T1000 (cell line): ENCODE measurements around the gene STAT1.
"Not testable (repeated sequence)": the region's sequence is repeated elsewhere in the genome, so short reads cannot be mapped to it uniquely, and the experiment has no call there.

Experiments
- DNase-seq: peaks from one replicate; lab custom pipeline; 2025; ENCODE audit warnings: mixed read lengths; lab: John Stamatoyannopoulos, UW

STAT1 gene

DNA sequence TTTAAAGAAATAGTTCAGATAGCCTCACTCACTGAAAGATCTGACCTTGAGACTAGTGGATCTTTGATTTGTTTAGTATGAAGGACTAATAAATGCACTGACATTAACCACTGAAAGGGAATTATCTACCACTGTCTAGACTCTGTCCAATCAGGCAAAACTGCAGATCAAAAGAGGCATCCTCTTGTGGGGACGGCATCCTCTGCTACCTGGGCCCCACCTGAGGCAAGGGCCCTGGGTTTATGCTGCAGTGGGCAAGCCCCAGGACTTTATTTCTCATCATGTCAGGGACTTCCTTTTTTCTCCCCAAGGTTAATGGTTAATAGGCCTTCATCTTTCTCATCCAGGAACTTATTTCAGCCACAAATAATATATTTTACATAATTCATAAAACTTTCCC lies 32.2 kb downstream of the STAT1 start:
- DNase-seq: no peak

DNA sequence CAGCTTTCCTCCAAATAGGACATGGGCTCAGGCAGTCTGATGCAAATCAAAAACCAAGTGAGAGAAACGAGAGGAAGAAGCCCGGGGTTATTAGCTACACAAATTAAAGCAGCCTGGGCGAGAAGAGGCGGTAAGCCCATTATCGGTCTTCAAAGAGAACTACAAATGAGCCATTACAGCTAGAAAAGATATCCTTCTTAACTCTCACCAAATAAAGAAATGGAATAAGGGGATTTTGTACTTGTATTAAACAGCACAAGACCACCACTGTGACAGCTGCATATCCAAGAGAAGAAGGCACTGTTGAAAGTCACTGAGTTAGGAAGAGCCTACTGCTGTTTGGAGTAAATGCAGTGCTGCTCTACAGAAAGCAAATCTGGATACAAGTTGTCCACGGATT lies 32.6 kb downstream of the STAT1 start:
- DNase-seq: no peak

DNA sequence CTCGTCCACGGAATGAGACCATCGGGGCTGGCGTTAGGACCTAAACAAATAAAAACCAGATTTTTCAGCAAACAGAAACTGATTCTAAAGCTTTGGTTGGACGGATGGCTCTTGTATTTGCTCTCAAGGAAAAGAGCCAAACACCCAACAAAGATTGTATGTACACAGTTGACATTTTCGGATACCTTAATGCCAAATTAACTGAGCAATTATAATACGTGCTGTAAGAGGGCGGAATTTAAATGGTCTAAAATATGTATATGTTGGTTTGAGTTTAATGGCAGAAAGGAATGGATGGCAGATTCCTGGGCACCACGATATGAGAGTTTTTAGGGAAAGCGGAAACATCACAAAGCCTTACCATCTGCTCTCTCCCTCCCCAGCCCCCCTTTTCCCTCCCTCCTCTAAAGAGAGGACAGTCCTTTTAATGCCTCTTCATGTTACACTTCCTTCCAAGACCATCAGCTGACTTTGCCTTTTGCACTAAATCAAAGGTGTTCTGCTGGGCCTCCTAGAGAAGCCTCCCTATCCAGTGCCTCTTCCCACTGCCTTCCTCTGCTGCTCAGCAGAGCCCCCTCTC lies 33.3 kb downstream of the STAT1 start:
- no peak for DNase-seq

DNA sequence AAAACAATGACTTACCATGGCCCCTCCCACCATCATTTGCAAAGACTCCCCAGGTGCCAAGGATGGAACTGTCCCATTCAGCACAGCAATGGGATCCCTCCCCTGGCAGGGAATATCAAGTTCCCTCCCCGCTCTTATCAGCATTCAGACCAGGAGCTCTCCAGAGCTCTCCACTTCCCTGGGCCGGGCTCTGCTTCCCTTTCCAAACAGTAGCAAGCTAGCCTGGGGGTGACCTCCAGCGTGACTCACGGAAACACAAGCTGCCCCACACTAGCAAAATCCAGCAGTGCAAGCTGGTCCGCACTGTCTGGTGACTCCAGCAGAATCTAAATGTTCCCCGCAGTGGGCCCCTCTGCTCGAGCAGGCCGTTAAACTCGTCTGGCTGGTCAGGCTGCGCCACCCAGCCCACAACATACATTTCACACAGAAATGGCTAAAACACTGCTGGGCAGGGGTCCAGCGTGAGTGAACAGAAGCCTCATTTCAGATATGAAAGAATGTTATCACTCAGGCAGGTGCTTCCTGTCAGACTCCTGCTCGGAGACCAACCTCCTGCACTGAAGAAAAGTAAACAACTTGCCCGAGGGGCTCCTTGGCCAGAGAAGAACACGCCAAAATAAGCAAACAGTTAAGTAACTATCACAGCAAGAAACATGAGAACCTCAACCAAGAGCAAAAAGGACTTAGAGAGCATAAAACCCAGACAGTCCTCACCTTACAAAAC lies 33.9 kb downstream of the STAT1 start:
- no peak for DNase-seq

DNA sequence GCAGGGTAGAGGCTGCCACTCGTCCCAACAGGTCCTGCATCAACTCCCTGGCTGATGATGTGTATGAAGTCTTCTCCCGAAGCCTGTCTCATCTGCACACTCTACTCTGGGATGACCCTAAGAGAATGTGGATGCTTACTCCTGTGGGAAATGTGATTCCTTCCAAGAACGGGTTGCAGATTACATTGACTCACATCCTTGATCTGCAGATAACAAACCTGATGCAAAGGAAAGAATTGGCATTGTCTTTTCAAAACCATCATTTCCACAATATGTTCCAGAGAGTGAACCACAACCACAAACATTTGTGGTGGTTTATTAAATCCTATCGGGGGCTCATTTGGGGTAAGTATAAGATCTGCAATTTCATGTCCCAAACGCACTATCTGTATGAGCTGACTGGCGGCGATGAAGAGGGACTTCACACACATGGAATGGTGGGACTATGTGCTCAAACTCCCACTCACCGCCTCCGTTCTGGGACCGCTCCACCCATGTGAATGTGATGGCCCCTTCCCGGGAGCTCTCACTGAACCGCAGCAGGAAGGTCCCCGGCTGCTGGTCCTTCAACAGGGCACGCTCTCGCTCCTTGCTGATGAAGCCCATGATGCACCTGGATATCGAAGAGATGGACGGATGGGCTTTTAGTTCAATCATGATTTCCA lies 35.5 kb downstream of the STAT1 start:
- DNase-seq: no peak

DNA sequence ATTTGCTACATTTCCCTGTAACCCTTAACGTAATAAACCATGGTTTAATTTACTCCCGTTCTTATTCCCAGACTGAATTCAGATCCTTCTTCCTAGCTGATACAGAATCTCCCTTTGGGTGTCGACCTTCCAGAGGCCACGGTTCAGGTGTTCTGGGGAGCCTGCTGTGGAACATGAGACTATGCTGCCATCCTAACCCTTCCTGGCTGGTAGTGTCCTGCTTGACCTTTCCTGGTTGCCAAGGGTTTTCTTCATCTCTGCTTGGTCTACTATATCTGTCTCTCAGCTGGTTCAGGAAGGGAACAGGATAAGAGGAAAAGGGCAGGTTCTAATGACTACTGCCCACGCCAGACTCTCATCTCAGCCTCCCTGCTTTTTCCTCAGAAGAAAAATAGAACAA lies 36.5 kb downstream of the STAT1 start:
- DNase-seq: no peak

DNA sequence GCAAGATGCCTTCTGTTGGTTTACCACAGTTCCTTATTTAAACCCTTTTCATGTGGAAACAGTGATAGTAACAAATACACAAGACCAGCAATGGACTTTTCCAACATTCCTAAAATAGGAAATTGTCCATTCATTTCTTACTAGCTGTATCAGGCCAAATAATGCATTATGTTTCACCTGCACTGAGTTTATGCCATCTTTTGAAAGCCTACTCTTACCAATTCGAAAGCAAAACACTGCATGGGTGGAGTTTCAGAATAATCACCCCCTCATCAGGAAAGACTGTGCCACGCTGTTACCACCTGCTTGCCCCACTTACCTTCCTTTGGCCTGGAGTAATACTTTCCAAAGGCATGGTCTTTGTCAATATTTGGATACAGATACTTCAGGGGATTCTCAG lies 37.5 kb downstream of the STAT1 start:
- DNase-seq: no peak

DNA sequence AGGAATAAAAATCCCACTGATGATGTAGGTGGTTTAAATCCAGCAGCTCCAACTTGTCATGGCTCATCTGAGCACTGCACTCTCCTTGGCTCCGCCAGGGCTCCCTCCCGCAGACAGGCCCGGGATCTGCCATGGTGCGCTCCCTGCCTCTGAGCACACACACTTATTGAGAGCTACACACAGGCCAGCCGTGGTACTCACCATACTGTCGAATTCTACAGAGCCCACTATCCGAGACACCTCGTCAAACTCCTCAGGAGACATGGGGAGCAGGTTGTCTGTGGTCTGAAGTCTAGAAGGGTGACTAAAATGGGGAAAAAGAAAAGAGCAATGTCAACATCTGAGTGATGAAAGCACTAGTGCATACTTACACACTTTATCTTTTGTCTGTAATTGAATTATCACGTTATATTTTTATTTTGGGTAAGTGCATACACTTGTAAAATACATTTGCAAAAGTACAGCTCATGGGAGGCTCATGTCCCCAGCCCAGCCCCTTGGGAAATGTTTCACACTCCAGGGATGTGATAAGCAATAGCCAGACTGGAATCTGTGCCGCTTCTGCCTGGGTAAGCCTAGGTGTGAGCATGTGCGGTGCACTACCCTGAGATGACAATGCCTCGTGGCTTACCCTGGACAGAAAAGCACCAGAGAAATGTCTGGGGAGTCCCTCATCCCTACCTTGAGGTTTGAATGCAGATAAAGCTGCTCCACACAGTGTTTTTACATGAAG lies 39.2 kb downstream of the STAT1 start:
- no peak for DNase-seq

DNA sequence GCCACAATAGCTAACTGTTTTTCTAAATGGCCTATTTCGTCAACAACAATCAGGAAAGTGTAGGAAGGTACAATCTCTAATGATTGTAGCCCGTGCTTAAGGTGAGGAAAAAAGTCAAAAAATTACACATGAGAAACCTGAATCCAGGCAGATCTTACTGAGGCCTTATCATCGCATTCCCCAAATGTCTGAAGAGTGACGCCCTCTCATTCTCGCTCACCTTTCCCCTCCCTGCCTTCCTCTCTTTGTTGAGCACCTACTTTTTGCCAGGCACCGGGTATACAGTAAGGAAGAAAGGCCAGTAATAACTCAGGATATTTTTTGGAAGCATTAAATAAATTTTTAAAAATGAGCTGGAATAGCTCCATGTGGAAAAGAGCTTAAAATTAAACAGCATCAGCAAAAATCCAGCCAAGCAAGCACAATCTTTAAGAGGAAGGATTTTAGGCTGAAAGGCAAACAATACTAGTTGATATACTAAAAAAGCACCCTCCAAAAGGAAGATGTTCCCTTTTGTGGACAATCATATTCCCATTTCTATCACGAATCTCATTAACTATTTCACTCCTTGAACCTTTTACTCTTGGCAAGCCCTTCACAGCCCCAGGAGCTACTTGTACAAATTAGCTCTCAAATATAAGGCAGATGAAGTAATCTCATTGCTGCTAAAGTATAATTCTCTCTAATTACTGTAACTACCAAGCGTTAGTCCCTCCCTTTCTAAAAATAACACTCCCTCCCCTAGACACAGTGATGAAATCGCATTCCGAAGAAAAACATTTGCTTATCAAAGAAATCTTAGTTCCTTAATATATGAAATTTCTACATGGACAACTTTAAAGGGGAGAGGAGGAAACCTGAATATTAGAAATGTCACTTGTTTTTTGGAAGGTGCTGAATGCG lies 40.0 kb downstream of the STAT1 start:
- no peak for DNase-seq

DNA sequence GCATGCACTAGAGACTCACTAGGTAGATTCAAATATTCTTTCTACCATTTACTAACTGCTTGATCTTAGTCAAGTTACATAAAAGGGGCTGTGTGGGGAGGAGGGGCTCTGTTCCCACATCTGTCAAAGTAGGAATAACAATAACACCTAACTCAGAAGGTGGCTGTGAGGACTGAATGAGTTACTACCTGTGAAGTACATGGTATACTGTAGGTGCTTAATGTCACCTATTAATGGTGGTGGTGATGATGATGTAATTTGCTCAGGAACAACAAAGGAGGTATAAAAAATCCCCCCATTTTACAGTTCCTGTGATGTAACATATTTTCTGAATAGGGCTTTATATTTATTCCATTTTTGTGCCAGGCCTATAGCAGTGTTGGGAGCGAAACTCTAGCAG lies 40.7 kb downstream of the STAT1 start:
- DNase-seq: no peak

DNA sequence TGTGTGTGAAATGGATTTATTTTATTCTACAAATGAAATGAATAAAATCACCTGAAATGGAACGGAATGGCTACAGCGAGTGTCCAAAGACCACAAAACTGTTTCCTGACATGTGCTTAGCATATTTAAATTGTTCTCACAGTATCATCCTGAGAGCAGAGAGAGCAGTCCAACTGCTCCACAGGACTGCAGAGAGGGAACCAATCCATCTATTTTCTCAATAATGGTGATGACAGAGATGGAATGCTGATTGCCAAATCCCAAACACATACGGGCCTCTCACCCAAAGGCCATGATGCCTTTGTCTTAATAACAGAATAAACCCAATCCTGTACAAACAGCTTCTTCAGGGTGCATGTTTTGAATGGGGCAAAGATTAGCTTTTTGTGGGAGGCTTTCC lies 41.1 kb downstream of the STAT1 start:
- DNase-seq: no peak

DNA sequence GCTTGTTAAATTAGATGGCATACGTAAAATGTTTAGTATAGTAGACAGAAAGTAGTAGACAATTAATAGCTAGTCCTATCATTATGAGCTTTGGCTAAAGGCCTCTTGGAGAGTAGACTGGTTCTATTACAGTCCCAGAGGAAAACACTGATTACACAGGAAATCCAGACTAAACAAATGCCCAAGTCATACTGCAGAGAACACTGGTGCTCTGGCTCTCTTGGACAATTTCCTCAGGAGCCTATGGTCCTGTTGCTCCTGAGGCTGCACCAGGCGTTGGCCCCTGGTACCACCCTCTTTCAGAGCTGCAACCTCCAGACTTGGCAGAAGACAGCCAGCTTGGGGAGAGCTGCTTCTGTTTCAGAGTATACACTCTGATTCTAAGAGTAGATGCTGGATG lies 41.8 kb downstream of the STAT1 start:
- no peak for DNase-seq

DNA sequence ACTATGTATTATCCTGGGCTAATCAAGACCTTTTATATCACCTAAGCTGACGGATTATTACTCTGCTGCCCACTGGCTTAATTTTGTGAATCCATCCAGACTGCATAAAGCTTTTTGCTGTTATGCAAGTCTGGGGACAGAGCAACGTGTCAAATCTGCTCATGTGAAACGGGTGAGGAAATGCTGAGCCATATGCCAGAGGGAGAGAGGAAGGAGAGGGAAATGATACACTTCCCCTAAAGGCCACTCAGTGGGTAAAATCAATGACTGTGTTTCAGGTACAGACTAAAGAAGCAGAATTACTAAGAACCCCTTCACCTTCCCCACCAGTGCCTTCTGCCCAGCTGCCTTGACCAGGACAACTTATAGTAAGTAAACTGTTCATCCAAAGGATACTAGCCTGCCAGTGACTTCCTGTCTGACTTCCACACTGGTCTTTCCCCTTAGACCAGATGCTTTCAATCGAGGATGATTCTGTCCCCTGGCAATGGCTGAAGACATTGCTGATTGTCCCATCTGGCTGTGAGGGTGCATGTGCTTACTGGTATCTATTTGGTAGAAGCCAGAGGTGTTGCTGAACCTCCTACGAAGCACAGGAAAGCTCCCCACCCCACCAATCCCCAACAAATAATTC lies 43.0 kb downstream of the STAT1 start:
- no peak for DNase-seq

DNA sequence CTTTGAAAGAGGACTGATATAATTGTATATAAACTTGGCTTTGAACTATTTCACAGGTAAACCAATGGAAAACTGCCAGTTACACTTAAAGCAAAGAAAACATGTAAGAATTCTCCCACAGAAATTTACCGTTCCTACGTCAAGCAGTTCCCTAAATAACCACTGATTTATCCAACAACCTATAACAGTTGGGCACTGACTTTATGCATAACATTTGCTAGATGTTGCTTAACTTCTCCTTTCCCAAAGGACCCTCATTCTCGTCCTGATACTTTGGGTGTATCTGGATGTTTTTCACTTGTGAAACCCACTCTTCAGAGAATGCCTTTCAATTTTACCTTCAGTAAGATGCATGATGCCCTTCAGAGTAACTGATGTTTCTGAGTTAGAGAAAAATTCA lies 43.8 kb downstream of the STAT1 start:
- no peak for DNase-seq

DNA sequence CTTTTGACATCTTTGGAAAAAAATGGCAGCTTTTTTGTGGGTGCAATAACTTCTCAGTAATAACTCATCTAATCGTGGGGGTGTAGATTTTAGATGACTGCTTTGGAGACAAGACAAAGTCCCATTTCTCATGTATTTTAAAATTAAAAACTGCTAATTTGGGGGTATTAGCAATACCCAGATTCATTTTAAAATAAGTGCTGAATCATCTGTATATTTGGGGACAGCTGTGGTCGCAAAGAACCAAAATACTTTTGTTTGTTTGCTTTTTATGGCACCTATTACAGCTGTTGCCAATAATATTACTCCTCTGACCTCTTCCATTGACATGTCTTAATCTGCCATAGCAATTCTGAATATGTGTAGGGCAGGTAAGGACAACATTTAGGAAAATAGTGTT lies 45.4 kb downstream of the STAT1 start:
- DNase-seq: no peak

DNA sequence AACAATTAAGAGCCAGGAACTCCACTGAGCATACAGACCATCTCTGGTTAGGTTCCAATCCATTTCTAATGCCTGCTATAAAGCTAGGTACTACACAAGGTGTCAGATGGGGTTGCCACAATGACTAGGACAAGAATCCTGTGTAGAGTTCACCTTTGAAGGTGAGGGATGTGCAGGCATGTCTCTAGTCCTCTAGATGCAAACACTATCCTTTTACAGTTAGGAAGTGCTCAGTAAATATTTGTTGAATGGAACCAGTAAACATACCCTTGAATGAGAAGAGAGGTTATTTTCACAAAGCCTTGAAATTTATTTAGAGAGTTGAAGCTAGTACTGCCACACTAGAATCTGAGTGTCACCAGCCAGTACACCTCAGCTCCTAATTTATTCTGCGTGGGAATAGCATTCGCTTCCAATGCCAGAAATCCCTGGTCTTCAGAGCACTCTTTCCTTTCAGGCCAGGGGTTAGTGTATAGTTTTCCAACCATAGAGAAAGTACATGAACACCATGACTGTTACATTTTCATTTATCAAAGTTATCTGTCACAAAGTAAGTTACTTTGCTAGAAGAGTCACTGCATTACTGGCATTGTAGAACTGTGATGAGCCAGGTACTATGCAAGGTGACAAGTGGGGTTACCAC lies 48.3 kb downstream of the STAT1 start:
- no peak for DNase-seq

DNA sequence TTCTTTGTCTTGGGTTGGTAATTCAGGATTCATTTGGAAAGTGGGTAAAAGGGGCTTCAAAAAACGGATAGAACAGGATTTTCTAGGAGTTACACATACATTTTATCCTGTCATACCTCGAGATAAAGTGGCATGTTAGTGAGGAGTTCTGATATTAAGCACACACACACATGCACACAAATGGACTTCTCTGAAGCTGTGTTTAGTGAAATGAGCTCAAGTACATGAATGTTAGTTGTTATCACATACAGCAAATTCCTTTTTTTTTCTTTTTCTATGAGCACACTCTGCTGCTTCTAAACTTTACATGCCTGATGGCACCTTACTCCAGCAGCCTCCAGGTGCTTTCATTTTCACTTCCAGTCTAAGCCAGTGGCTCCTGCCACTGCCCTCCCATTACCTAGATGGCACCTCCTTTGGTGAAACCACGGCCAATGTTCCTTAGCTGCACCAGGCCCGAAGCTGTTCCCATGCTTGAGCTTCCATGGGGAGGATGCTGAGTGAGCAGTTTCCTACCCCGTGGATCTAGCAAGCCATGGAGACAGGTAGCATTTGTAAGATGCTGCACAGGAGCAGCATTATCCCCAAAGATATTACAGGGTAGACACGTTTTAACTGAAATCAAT lies 49.7 kb downstream of the STAT1 start:
- no peak for DNase-seq

DNA sequence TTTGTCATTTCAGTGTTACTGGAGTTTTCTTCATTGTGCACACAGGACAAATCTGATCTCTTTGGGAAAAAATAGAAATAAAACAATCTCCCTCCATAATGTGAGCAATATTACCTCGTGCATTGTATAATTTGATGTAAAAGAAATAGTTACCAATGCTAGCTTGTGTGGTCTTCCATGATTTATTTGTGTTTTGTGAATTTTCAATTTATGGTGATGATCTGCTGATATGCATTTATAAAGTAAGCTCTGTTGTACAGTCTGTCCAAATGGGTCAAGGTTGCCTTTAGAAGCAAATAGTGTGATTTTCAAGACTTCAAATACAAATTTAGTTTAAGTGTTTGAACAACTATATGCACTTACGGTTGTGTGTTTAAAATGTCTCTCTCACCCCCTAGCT lies 50.9 kb downstream of the STAT1 start:
- no peak for DNase-seq

DNA sequence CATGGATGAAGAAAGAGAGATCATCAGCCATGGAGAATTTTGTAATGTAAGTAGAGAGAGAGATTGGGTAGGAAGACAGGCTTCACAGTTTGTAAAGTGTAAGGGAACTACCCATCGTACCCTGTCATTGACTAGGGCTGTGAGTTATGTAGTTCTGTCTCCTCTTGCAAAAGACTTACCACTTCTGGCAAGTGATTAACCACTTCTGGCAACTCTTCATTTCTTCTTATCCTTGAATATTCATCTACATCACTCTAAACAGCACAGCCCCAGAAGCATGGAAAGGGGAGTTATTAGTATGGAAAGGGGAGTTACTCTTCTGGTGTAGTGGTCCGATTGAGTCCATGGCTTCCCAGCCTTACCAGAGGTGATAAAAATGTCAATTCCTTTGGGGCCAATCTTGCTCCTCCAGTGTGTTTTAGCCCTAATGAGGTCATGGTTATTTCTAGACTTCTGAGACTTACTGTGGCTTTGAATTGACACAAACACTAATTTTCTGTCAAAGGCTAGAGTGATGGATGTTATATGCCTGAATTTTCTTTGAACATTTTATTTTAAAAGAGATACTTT lies 52.0 kb downstream of the STAT1 start:
- DNase-seq: no peak

DNA sequence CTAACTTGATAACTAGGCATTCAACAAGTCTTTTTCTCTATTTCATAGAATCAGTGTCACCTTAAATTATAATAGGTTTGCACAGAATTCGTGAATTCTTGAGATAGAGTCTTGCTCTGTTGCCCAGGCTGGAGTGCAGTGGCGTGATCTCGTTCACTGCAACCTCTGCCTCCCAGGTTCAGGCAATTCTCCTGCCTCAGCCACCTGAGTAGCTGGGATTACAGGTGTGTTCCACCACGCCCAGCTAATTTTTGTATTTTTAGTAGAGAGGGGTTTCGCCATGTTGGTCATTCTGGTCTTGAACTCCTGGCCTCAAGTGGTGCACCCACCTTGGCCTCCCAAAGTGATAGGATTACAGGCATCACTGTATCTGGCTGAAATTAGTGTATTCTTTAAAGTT lies 52.9 kb downstream of the STAT1 start:
- not testable (repeated sequence) for DNase-seq
